ENCODE data around the gene KRTCAP3. TPM values are rescaled to one million over a fixed set of nuclear protein-coding genes. Genes with fewer than 3 reads are reported as not detected.

The KRTCAP3 gene
- total RNA-seq, 1 experiment from 2014 or later, result 49.9 TPM

GRCh38 chr2:27442920-27443282 lies 720 bp downstream of the KRTCAP3 start:
- Histone ChIP-seq H2BK5ac (ENCODE audit: insufficient read length, low read length) (no peak overlapping the region), H2BK20ac (ENCODE audit: low read depth, low read length, poor library complexity, severe bottlenecking) (no peak overlapping the region), H3K79me1 (ENCODE audit: insufficient read depth, low read depth, low read length, poor library complexity, severe bottlenecking) (no peaks in the 10 kb centered on the region), H2AFZ (ENCODE audit: low read length) (no peak overlapping the region), H3K23me2 (ENCODE audit: insufficient read length, low read depth, low read length, poor library complexity, severe bottlenecking) (peaks cover 8% of the 10 kb centered on the region), H3K4me2 (ENCODE audit: insufficient read depth, insufficient read length, low read length) (peak overlapping the region; percentile 49), H2BK120ac (ENCODE audit: low read depth, low read length, poor library complexity, severe bottlenecking) (no peak overlapping the region), H4K91ac (ENCODE audit: insufficient read length, low read depth, low read length) (no peak overlapping the region), H3K14ac (ENCODE audit: insufficient read depth, low read length) (0 out of 2 replicates have a peak overlapping the region, but pooled peaks have one; percentile 65), H4K20me1 (ENCODE audit: control insufficient read depth, insufficient read depth, insufficient read length) (no peaks in the 10 kb centered on the region), H3T11ph (ENCODE audit: low read length) (no peak overlapping the region), H3K18ac (ENCODE audit: insufficient read length, low read depth, low read length) (peak overlapping the region; percentile 6), H3K27ac (ENCODE audit: insufficient read length, low read depth, low read length) (no peak overlapping the region), H3K4ac (ENCODE audit: low read depth, low read length) (no peak overlapping the region), H4K8ac (replicated peaks; ENCODE audit: insufficient read length, low read depth, low read length) (no peak overlapping the region), H2AK5ac (ENCODE audit: insufficient read length, low read length) (no peak overlapping the region), H3K56ac (ENCODE audit: insufficient read length, low read depth, low read length) (no peak overlapping the region), H3K4me1 (ENCODE audit: insufficient read depth, low read length) (no peaks in the 10 kb centered on the region), H3K9ac (ENCODE audit: extremely low read depth, insufficient read length, low read length) (peak overlapping the region; percentile 17), H3K9me3 (ENCODE audit: control insufficient read depth, low read depth, low read length) (no peaks in the 10 kb centered on the region), H3K27me3 (ENCODE audit: insufficient read depth, low read length) (no peaks in the 10 kb centered on the region), H4K5ac (ENCODE audit: insufficient read length, low read depth, low read length) (no peak overlapping the region), H3K79me2 (ENCODE audit: insufficient read depth, low read length) (no peaks in the 10 kb centered on the region), H2BK15ac (ENCODE audit: low read depth, low read length) (no peak overlapping the region), H2BK12ac (ENCODE audit: insufficient read length, low read depth, low read length) (no peak overlapping the region), H3K23ac (ENCODE audit: insufficient read length, low read depth, low read length) (no peak overlapping the region)
- WGBS (ENCODE audit: extremely low coverage, insufficient read length, low lambda C conversion rate), result no CpG with 5 or more reads among the region's 6 CpGs
- Mint-ChIP-seq H3K4me1 (peaks cover 13 to 18% of the 10 kb centered on the region in 2 experiments), H3K9me3 (no peaks in the 10 kb centered on the region), H3K4me3 (peak overlapping the region; percentile 67 to 80), H3K36me3 (ENCODE audit: insufficient read depth in 1 of 3, low read depth in 3 of 3) (peaks cover 23 to 71% (median 64%) of the 10 kb centered on the region in 3 experiments; a peak in 6 of 7 replicates), H3K27me3 (ENCODE audit: low read depth) (no peaks in the 10 kb centered on the region), H3K27ac (peak overlapping the region in 1 of 3 experiments; percentile 85; a peak in 1 of 7 replicates)
- peak; percentile 37 for DNase-seq
- TF ChIP-seq CTCF (conservative IDR thresholded peaks at IDR 0.05), result no peak
